AG10803 (cell line): Measurements from ENCODE around the gene PIK3R1.

Experiments
- DNase-seq: peaks from one replicate; pipeline ENCODE4 v3.0.0; 2010; ENCODE audit warnings: low read depth
- H3K4me3 ChIP-seq: 2 replicates; pipeline ENCODE4 v1.5.1; 2011; ENCODE audit warnings: mild to moderate bottlenecking, low read length, control low read depth
- TF ChIP-seq, protein P1 (sequence below): conservative IDR thresholded peaks from 2 replicates; pipeline ENCODE4 v1.5.1; 2011; ENCODE audit warnings: mild to moderate bottlenecking, low read length, control low read depth, inconsistent platforms

The PIK3R1 gene

DNA sequence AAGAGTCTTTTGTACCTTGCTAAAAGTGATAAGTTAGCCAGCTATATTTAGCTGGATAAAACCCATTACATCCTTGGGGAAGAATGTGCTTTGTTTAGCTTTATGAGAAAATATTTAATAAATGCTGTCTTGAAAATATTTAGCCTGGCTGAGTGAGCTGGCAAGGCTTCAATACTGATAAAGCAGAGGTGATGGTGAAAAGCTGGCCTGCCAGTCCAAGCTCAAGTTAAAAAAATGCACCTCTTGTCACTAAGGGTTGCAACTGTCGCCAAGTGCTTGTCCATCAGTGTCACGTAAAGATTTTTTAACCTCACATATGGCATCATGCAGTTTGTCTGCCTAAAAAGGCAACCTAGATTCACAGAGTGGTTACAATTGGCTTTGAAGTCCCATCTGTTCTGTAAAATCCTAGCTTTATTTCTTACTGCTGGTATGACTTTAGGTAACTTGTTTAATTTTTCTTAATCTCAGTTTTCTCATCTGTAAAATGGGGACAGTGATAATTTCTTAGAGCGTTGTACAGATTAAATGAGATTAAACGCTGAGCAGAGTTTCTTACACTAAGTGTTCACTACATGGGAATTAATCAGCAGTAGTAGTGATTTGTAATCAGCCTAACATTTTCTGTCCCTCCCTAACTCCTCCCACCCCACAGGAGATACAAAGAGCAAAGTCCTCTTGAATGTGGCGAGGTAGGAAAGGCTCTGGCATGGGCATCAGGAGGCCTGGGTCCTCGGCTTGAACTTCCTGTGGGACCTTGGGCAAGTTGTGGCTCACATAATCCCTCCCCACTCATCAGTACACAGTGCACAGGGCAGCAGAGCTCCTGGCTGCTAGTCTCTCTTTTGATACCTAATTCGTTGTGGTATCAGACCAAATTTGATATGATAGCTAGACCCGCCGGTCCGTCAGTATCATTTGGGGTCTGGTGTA, 48.7 kb downstream of the PIK3R1 start:
- TF ChIP-seq, protein P1, sequence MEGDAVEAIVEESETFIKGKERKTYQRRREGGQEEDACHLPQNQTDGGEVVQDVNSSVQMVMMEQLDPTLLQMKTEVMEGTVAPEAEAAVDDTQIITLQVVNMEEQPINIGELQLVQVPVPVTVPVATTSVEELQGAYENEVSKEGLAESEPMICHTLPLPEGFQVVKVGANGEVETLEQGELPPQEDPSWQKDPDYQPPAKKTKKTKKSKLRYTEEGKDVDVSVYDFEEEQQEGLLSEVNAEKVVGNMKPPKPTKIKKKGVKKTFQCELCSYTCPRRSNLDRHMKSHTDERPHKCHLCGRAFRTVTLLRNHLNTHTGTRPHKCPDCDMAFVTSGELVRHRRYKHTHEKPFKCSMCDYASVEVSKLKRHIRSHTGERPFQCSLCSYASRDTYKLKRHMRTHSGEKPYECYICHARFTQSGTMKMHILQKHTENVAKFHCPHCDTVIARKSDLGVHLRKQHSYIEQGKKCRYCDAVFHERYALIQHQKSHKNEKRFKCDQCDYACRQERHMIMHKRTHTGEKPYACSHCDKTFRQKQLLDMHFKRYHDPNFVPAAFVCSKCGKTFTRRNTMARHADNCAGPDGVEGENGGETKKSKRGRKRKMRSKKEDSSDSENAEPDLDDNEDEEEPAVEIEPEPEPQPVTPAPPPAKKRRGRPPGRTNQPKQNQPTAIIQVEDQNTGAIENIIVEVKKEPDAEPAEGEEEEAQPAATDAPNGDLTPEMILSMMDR: no peak
- DNase-seq: peak; percentile 70
- no peak overlapping the region for H3K4me3 ChIP-seq

DNA sequence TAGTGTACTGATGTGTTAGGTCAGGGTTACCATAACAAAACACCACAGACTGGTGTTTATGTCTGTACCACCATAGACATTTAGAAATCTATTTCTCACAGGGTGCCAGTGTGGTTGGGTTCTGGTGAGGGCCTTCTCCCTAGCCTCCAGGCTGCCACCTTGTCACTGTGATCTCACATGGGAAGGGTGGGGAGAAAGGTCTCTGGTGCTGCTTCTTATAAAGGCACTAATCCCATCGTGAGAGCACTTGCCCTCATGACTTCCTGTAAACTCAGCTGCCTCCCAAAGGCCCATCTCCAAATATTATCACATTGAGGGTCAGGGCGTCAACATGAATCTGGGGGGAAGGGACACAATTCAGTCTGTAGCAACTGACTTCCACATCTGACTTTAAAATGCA, 49.8 kb downstream of the PIK3R1 start:
- no peak overlapping the region for H3K4me3 ChIP-seq
- TF ChIP-seq, protein P1: no peak
- no peak for DNase-seq

DNA sequence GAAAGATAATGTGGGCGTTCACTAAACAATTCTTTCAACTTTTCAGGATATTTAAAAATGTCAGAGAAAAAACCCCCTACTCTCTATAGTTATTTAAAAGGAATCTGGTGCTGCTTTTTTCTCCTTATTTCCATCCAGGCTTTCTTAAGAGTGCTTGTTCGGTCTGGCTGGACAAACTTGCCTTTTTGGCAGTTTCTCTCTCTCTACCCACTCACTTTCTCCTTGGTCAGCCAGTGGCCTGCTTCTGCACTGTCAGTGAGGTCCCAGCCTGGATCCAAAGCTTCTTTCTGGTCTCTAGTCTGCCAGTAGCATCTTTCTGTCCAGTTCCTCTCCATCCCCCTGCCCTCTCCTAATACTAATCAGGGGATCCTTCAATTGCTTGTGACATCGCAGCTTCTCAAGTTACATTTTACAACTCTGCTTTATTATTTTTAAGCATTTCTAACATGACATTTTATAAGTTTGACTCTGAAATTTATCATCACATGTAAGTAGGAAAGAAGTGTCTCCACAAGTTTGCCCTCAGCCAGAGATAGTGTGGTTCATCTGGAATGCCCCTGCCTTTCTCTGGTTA, 50.4 kb downstream of the PIK3R1 start:
- no peak for DNase-seq

DNA sequence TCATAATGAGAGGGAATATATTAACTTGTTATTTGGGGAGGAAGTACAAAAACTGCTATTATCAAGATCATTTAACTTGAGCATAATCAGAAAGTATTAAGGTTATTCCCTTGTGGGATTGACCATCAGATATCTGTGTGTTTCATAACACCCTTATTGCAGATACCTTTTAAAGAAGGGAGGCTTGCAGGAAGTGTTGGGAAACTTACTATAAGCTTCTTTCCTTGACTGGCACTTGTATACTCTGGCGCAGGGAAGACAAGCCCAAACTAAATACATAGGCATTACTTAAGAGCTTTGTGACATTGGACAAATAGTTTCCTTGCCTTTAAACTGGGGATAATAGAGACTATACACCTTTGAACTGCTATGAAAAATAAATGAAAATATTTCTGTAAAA, 50.9 kb downstream of the PIK3R1 start:
- no peak overlapping the region for H3K4me3 ChIP-seq
- DNase-seq: no peak
- TF ChIP-seq, protein P1: no peak

More for the DNA sequence above, 50.4 kb downstream of the PIK3R1 start:
- TF ChIP-seq, protein P1: no peak
- H3K4me3 ChIP-seq: no peak overlapping the region

DNA sequence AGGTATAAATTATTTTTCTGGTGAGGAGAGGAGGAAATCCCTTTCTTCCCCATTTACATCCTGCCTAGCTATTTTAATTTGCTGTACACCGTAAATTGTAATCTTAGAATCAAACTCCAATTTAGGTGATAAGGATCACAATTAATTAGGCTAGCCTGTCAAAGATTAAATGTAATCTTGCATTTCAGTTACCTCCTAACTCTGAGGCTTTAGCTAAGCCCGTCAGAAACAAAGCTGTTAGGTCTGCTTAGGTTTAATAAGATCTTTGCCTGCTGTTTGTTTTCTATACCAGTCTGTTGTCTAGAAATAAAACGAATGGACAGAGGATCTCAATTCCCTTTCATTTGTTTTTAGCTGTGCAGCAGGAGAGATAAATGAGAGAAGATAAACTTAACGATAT, 51.5 kb downstream of the PIK3R1 start:
- no peak overlapping the region for H3K4me3 ChIP-seq
- TF ChIP-seq, protein P1: no peak
- DNase-seq: no peak

DNA sequence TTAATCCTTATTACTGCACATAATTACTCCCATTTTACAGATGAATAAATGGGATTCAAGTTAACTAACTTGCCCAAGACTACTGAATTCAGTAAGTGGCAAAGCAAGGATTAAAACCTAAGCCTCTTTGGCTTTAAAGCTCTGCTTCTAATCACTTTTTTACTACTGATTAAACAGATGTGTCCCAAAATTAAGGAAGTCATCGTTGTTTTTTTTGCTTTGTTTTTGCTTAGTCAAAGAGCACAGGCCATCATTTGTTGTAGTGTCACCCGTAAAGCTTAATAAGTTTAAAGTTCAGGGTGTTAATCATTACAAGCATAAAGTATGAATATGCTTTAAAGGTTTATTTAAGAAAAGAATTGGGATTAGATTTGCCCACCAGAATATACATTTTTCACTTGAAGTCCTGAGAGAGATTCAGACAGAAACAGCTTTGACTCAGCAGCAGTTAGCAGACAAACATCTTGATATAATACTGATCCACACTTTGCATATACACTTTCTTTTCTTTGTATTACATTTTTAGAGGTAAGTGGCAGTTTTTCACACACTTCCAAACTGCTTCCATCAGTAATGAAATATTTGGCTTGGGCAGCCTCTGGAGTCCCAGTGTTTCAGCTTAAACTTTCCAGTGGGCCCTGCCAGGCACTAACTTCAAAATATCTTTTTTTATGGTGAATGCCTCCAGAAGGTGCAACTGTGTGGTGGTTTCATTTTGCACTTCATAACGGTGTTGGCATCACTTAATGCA, 52.7 kb downstream of the PIK3R1 start:
- TF ChIP-seq, protein P1: no peak
- no peak for DNase-seq
- H3K4me3 ChIP-seq: 0 out of 2 replicates have a peak overlapping the region, but pooled peaks have one; percentile 6

DNA sequence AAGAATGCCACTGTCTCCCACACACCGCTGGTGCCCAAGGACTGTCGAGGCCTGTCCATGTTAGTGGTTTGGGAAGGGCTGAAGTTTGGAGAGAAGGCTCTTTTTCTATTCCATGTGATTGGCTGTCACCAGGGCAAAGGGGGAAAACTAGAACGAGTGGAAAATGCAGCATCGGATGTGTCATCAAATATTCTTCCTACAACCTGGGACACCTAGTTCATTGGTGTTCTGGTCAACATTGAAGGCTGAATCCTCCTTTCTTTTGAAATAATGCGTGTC, 53.2 kb downstream of the PIK3R1 start:
- 0 out of 2 replicates have a peak overlapping the region, but pooled peaks have one; percentile 6 for H3K4me3 ChIP-seq
- TF ChIP-seq, protein P1: no peak
- no peak for DNase-seq
